GM13977 (cell line): ENCODE data around the gene TTC19.

Experiments
- DNase-seq: peaks from one replicate; pipeline ENCODE4 v3.0.0; 2012; ENCODE audit warnings: low spot score
- in situ Hi-C: fragments of 300-500 bp; cut with MboI; formaldehyde crosslinking; loops from one replicate; pipeline ENCODE4 v1.12.0; 2022; ENCODE audit warnings: low sequenced_read_pairs, low pct_unique_long_range_greater_than_20kb, mixed read lengths, inconsistent platforms; ENCODE audit not compliant: unreplicated experiment
- TF ChIP-seq, protein P1 (sequence below): IDR thresholded peaks from 2 replicates; pipeline ENCODE4 v1.5.1; 2012; ENCODE audit warnings: mild to moderate bottlenecking, control low read depth; ENCODE audit not compliant: insufficient read depth; ENCODE audit errors: extremely low read depth, missing control alignments

Gene TTC19, protein sequence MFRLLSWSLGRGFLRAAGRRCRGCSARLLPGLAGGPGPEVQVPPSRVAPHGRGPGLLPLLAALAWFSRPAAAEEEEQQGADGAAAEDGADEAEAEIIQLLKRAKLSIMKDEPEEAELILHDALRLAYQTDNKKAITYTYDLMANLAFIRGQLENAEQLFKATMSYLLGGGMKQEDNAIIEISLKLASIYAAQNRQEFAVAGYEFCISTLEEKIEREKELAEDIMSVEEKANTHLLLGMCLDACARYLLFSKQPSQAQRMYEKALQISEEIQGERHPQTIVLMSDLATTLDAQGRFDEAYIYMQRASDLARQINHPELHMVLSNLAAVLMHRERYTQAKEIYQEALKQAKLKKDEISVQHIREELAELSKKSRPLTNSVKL

DNA sequence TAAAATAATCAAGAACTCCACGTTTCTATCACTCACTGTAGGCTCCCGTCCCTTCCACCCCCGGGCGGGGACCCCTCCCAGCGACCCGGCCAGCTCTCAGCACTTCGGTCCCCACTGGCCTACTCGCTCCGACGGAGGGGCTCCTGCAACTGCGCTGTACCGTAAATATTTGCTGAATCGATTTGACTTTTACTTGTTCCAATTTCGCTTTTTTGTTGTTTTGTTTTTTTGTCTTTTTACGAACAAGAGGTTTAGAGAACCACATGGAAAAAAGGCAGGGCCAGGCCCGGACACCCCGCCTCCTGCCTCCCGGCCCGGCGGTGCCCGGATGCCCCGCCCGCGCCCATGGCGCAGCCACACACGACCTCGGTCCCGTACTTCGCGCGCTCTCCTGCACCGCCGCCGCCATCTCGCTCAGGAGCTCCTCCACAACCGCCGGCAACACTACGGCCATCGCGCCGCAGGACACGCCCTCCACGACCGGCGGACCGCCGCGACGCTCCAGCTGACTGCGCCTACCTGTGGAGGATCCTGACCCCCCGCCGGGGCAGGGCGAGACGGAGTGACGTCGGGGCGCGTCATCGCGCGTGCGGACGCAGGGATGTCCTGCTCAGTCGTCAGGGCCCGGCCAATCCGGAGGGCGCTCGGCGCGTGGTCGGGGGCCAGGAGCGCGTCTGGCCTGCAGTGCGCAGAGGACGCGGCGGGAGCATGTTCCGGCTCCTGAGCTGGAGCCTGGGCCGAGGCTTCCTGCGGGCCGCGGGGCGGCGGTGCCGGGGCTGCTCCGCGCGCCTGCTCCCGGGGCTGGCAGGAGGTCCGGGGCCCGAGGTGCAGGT is at the start of gene TTC19, which contains the start of gene ZSWIM7:
TTC19 (plus strand) TSS at position 684 of the 833 bp plus-strand sequence; CDS start at position 709, 25 bp downstream.
ZSWIM7 (minus strand) TSS at position 564 of the 833 bp plus-strand sequence; CDS start at position 454, 110 bp downstream.
- peak; percentile 99 for DNase-seq
- TF ChIP-seq, protein P1, sequence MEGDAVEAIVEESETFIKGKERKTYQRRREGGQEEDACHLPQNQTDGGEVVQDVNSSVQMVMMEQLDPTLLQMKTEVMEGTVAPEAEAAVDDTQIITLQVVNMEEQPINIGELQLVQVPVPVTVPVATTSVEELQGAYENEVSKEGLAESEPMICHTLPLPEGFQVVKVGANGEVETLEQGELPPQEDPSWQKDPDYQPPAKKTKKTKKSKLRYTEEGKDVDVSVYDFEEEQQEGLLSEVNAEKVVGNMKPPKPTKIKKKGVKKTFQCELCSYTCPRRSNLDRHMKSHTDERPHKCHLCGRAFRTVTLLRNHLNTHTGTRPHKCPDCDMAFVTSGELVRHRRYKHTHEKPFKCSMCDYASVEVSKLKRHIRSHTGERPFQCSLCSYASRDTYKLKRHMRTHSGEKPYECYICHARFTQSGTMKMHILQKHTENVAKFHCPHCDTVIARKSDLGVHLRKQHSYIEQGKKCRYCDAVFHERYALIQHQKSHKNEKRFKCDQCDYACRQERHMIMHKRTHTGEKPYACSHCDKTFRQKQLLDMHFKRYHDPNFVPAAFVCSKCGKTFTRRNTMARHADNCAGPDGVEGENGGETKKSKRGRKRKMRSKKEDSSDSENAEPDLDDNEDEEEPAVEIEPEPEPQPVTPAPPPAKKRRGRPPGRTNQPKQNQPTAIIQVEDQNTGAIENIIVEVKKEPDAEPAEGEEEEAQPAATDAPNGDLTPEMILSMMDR: peak; percentile 18
- in situ Hi-C loops: loop anchor here (25.0 kb wide), 1 partner anchor 162 kb away; no protein-coding TSS in a partner anchor

DNA sequence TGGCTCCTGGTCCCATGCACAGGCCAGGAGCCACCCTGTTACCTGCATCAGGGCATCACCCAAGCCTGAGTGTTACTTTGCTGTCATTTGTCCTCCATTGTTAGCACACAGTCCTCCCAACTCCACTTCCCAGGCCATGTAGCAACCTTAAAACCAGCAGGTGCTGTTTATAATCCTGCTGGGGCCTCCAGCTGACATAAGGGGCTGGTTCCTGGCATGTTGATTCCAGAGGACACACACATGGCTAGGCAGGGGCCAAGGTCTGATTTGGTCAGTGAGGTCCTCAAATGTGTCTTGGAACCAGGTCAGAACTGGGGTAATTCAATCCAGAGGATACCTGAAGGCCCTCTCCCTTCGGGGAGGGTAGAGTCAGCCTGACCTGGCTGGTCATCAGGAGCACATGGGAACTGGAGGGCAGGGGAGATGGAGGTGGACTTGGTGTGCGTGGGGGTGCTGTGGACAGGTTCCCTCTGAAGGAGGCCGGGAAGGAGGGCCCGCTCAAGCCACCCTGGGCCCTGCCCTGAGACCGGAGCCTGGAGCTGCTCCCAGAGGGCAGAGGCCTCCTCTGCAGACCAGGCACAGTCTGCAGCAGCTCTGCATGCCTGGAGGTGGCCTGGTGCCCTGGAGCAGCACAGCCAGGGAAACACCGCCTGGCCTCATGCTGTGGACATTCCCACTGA is 48.1 kb upstream of the TTC19 start:
- in situ Hi-C loops: no loop called here
- TF ChIP-seq, protein P1: no peak
- no peak for DNase-seq

DNA sequence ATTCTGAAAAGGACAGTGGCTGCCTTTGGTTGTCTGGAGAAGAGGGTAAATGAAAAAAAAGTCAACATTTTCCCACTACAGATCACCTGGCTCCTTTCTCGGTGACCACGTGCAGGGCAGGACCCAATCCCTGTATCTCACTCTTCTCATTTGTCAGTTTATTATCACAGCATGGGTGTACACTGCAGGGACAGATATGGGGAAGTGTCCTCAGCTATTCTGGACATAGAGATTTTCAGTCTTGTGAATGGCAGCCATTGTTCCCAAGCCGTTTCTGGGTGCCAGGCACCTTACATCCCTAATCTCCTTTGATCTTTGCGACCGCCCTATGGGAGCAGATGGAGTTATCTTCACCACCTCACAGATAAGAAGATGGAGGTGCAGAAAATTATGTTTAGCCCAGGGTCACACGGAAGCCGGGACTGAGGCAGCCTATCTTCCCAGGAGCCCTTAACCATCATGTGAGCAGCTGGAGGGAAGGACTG is 47.5 kb upstream of the TTC19 start:
- DNase-seq: no peak
- TF ChIP-seq, protein P1: no peak
- in situ Hi-C loops: no loop called here

DNA sequence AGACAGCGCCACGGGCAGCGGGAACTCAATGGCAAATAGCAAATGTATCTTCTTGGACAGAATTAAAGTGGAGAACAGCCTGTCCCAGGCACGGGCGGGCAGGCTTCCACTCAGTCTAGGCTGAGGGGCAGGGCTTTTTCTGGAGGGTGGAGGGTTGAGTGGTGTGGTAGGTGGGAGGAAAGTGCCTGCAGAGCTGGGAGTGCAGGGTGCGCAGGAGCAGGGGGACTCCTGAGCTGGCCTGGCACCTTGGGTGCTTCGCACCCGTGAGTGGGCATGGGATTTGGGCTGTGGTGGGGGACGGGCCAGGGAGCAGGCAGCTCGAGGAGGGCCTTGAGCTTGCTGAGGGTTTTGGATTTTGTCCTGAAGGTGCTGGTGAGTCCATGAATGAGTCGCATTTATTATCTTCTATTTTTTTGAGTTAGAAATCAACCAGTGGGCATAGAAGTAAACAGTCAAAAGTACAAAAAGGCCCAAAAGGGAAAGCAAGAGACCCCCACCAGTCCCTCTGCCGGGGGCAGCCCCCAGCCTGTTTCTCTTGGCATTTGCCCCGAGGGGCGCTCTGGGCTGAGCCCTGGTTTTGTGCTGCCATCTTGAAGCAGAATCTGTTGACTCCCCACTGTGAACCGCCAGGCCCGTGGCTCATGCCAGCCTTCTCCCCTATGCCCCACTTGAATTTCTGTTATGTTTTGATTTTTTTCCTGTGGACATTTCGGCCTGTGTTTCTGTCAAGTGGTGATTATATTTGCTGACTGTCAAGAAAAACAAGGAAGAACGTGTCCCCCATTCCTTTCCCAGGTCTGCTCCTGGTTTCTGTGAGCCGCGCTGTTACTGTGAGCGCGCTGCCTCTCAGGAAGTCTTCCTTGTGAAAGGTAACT is 46.5 kb upstream of the TTC19 start:
- in situ Hi-C loops: no loop called here
- no peak for DNase-seq
- TF ChIP-seq, protein P1: no peak

DNA sequence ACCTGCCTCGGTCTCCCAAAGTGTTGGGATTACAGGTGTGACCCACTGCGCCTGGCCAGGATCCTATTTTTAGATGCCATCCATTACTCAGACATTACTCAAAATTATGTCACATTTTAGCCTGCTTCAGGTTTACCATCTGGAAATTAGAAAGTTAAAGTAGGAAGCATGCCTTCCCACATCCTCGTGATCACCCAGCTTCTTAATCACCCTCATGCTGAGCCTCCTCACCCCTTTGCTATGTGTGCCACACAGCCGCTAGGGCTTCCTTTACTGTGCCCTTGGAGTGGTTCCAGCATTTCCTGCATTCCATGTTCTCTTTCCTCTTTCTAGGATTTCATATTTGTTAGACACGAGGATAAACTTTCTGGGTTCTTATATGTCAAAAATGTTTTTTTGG is 45.4 kb upstream of the TTC19 start:
- no peak for DNase-seq
- TF ChIP-seq, protein P1: no peak
- in situ Hi-C loops: no loop called here
